HG02678 (cell line): ENCODE measurements around the gene IQCE.

Experiments
- ATAC-seq: cut with Tn5 transposase; IDR thresholded peaks from one replicate; pipeline ENCODE4 v1.9.1; 2021; ENCODE audit warnings: mild to moderate bottlenecking, moderate library complexity; ENCODE audit not compliant: unreplicated experiment

The IQCE gene

DNA sequence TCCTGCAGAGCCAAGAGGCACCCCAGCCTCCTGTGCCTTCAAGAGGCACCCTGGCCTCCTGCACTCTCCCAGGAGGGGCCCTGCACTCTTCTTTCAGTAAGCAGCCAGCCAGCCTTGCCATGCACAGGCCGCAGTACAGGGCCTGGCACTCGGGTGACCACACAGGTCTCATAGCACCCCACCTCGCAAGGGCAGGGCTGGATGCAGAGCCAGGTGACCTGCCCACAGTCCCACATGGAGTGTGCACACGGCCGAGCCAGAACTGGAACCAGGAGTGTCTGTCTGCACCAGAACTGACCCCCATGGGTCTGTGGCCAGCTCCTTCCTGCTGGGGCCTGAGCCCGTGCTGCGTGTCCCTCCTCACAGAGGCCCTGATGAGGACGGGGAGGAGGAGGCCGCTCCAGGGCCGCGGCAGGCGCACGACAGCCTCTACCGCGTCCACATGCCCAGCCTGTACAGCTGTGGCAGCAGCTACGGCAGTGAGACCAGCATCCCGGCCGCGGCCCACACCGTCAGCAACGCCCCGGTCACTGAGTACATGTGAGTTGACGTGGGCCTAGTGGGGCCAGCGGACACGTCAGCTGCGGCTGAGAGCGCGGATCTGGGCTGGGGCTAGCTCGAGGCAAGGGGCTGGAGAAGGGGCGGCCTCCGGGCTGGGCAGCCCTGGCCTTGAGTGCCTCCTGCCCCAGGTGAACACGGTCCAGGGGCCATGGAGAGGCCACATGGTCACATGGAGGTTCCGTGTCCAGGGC is 99.3 kb downstream of the IQCE start:
- no peak for ATAC-seq

DNA sequence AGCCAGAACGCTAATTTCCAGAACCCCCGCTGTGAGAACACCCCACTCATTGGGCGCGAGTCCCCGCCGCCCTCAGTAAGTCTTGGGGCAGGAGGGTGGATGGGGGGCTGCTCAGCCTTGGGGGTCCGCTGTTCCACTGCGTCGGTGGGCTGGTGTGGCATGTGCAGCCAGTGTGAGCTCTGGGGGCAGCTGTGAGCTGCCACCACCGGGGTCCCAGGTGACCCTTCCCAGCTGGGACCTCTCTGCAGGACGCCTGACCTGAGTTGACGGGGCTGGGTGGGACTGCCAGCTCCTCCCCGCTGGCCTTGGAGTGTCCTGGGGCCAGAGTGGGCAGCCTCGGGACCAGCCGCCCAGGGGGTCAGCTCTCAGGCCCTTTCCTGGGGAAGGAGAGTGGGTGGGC is 100.2 kb downstream of the IQCE start:
- ATAC-seq: no peak

DNA sequence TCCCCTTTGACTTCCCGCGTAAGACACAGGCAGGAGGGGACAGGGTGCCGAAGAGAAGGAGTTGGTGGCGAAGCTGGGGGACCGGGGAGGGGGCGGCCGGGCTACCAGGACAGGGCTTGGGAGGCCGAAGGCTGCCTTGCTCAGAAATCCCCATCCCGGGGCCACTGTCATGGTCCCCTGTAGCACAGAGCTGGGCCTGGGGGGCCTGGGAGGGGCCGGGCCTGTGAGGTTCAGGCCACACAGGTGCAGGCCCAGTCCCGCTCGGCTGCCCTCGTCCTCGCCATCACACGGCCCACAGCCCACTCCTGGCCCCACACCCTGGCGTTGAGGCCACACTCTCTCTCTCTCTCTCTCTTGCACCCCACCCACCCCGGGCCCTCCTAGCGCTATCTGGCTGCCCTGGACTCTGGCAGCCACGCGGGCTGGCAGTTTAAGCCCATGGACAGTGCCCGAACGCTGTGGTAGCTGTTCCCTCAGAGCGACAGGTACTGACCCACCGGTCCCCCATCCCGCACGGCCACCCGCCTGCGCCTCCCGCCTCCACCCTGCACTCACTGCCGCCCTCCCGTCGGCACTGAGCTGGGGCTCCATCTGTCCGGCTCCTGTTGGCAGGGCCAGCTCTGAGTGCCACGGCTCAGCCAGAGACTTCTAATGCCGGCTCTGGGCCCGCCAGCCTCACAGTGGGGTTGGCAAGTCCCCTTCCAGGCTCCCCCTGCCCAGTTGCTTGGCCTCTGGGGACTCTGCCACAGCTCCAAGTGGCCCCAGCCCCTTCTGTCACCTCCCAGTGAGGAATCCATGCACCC is 101.0 kb downstream of the IQCE start:
- no peak for ATAC-seq

DNA sequence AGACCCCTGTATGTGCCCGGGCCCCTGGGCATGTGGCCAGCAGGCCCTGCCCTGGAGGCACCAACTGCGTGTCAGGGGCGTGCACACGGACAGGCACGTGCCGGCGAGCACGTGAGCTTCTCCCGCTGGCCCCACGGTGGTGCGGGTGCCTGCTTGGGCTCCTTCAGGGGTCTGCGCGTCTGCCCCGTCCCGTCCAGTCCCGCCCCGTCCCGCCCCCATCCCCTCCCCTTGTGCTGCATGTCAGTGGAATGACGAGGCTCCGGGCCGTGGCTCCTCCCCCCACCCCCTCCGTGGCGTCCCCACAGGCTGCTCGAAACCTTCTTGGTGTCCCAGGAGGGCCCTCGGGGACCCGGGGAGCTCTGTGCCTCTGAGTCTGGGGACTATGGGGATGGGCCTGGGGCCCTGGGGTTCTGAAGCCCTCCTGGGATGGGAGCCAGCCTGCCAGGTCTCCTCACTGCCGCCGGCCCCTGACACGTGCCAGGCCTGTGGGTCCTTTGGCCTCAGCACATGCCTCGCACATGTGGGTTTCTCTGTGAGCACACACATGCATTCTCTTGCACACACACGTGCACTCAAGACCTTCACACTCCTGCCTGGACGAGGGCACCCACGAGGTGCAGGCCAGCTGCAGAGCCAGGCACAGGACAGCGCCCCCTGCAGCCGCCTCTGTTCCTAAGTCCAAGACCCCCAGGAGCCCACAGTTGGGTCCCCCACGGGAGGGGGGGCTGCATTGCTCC is 101.7 kb downstream of the IQCE start:
- ATAC-seq: no peak

DNA sequence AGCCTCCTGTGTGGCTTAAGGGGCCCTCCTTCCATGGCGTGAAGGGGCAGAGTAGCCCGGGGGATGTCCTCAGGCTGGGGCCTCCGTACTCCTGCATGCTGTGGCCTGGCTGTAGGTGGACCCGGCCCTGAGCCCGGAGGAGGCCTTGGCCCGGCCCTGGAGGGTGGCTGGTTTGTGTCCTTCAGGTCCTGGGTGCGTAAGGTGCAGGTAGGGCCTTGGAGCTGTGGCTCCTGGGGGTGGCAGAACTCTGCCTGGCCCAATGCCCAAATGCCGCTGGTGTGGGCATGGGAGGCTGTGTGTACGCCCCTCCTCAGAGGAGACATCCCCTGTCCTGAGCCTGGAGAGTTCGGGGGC is 102.3 kb downstream of the IQCE start:
- ATAC-seq: no peak

DNA sequence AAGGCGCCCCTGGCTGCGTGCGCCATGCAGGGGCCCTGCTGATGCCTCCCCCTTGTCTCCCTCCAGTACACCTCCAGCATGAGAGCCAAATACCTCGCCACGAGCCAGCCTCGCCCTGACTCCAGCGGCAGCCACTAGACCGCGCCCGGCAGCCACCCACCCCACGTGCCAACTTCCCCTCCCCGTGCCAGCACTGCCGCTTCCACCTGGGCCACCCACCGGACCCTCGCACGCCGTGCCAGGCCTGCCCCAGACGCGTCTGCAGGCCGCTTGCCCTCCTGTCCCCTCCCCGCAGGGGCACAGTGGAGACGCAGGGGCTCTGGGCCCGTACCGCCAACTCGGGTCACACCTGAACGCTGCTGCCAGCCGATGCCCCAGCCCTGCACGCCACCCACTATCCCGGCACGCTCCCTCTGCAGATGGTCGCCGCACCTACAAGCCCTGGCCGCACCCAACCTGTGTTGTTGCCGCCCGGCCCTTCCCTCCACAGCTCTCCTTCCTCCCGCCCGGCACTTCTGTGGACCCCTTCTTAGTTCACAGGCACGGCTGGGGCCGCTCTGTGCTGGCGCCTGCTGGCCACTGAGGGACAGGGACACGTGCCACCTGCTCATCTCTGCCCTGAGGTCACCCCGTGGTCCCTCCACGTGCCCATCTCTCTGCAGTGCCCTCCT is 103.0 kb downstream of the IQCE start:
- no peak for ATAC-seq

DNA sequence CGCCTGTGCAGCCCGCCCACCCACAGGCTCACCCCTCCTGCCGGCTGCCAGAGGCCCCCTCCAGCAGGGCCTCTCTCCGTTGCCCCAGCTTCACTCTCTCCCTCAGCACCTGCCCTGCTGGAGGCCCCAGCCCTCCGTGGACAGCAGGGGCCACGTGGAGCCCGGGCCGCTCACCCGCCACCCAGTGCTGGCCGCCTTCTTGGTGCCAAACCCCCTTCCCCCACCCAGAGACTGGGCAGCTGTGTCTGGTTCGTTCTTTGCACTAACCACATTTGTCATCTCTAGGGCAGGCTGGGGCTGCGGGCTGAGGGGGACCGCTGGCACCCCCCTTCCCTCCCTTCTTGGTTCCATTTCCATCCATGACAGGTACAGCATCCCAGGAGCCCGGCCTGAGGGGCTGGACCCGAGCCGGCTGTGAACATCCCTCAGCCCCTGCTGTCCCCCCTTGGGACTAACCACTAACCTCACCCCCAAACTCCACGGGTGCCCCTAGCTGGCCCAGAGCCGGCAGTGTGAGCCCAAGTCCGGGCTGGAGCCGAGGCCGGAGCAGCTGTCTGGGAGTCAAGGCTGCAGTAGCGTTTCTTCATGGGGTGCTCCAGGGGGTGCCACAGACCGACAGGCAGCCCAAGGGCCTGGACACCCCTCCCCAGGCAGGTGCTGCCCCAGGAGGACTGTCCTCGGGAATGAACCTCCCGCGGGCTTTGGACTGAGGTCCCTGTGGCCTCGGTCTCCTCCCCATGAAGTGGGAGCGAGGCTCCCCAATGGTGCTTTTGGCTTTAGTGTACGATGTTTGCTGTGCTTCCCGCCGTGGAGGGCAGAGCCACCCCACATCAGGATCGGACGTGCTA is 103.7 kb downstream of the IQCE start:
- no peak for ATAC-seq

DNA sequence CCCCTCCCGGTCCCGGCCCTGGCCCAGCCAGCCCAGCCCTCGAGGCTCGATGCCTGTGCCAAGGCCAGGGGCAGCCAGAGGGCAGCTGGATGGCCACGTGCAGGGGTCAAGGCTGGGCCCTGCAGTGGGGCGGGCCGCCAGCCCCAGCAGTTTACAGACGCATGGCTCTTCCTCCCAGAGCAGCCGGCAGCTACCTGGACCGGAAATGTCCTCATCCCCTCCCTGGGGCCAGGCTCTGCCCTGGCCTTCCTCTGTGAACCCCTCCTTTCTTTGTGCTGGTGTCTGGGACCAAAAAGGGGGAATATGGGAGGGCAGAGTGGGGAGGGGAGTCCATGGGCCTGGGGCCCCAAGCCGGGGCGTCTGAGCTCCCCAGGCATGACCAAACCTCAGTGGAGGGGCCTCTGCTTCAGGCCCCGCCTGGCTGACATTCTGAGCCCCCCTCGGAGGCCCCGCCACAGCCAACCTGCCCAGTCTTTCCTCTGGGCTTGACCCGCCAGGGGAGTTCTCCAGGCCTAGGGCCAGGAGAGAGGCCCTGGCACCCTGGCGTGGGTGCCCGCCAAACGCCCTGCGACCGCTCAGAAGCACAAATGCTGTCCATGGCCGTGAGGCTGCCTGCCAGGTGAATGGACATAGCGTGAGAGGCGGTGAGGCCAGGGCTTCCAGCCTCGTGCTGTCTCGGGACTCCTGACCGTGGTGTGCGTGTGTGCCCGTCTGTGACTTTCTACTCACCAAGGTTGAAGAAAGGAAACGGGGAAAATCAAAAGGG is 104.5 kb downstream of the IQCE start:
- no peak for ATAC-seq

DNA sequence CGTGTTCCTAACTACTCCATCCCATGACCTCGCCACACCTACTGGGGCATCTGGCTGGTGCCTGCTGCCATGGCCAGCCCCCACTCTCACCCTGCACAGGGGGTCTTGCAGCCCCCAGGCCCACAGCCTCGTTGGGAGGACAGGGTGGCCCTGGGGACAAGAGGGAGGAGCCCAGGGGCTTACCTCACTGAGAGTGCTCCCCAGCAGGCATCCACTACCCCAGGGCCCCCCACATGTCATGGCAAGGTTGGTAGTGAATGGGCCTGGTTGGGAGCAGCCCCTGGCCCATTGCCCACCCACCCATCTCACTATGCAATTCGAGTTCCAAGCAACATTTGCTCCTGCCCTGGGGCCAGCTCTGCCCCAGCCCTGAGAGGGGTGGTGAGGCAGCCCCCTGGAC is 105.2 kb downstream of the IQCE start:
- no peak for ATAC-seq
